GM18870 (cell line): ENCODE data around the gene CARMIL3.
"Not testable (repeated sequence)": the region's sequence is repeated elsewhere in the genome, so short reads cannot be mapped to it uniquely, and the experiment has no call there.

ENCODE experiments used
- ATAC-seq: cut with Tn5 transposase; IDR thresholded peaks from one replicate; pipeline ENCODE4 v1.9.1; 2021; ENCODE audit warnings: moderate library complexity; ENCODE audit not compliant: unreplicated experiment

The CARMIL3 gene

GRCh38 chr14:24038686-24039085, 13.1 kb upstream of the CARMIL3 start:
- ATAC-seq, result no peak

GRCh38 chr14:24040692-24041091, 11.1 kb upstream of the CARMIL3 start:
- ATAC-seq, result no peak

GRCh38 chr14:24042746-24043145, 9.1 kb upstream of the CARMIL3 start:
- no peak for ATAC-seq

GRCh38 chr14:24049002-24049401, 2.8 kb upstream of the CARMIL3 start:
- ATAC-seq, result not testable (repeated sequence)

- not testable (repeated sequence) for ATAC-seq
These were observed 1.1 kb upstream of the CARMIL3 start for GRCh38 chr14:24050753-24051152.

- no peak for ATAC-seq
These were observed 527 bp upstream of the CARMIL3 start for GRCh38 chr14:24051176-24051788.

- ATAC-seq, result no peak
These were observed 1.1 kb downstream of the CARMIL3 start for GRCh38 chr14:24052656-24053547.

- no peak for ATAC-seq
These were observed 1.9 kb downstream of the CARMIL3 start for GRCh38 chr14:24053548-24054323.

GRCh38 chr14:24054324-24054641, 2.5 kb downstream of the CARMIL3 start:
- no peak for ATAC-seq

GRCh38 chr14:24054646-24055045, 2.8 kb downstream of the CARMIL3 start:
- no peak for ATAC-seq

- no peak for ATAC-seq
These were observed 4.4 kb downstream of the CARMIL3 start for GRCh38 chr14:24055971-24056799.

- ATAC-seq, result no peak
These were observed 5.0 kb downstream of the CARMIL3 start for GRCh38 chr14:24056800-24057184.

GRCh38 chr14:24057271-24057670, 5.5 kb downstream of the CARMIL3 start:
- ATAC-seq, result no peak

- no peak for ATAC-seq
These were observed 6.1 kb downstream of the CARMIL3 start for GRCh38 chr14:24057867-24058259.

GRCh38 chr14:24058260-24058950, 6.6 kb downstream of the CARMIL3 start:
- no peak for ATAC-seq

- no peak for ATAC-seq
These were observed 7.2 kb downstream of the CARMIL3 start for GRCh38 chr14:24058951-24059475.

GRCh38 chr14:24059841-24060388, 8.1 kb downstream of the CARMIL3 start:
- ATAC-seq, result no peak

GRCh38 chr14:24060443-24060842, 8.6 kb downstream of the CARMIL3 start:
- ATAC-seq, result no peak

- ATAC-seq, result no peak
These were observed 9.4 kb downstream of the CARMIL3 start for GRCh38 chr14:24060984-24061913.
